SK-N-SH treated with all-trans-retinoic acid at 6 μM for 48 hours (cell line): ENCODE data around the gene RGS1.

Source experiments
- ARNTL ChIP-seq: fragments of 450-650 bp; formaldehyde crosslinking; IDR thresholded peaks from 2 replicates; pipeline ENCODE4 v1.5.0; 2020; ENCODE audit warnings: low read depth, mild to moderate bottlenecking, moderate library complexity, borderline replicate concordance
- CSDC2 ChIP-seq: fragments of 250-450 bp; sonication (Bioruptor Pico); IDR thresholded peaks from 2 replicates; pipeline ENCODE4 v1.5.0; 2020; ENCODE audit warnings: mild to moderate bottlenecking, moderate library complexity
- ISL1 ChIP-seq: fragments of 250-450 bp; sonication (Bioruptor Pico); IDR thresholded peaks from 2 replicates; pipeline ENCODE4 v2.1.2; 2022; ENCODE audit warnings: mild to moderate bottlenecking, moderate library complexity
- OSR1 ChIP-seq: fragments of 250-450 bp; sonication (Bioruptor Pico); IDR thresholded peaks from 2 replicates; pipeline ENCODE4 v1.8.0; 2022; ENCODE audit warnings: moderate library complexity, mild to moderate bottlenecking, inconsistent platforms
- RARB ChIP-seq: fragments of 250-450 bp; sonication (Bioruptor Pico); IDR thresholded peaks from 2 replicates; pipeline ENCODE4 v1.8.0; 2021; ENCODE audit warnings: mild to moderate bottlenecking, moderate library complexity
- SNAI2 ChIP-seq: fragments of 250-450 bp; sonication (Bioruptor Pico); IDR thresholded peaks from 2 replicates; pipeline ENCODE4 v1.5.0; 2020; ENCODE audit warnings: mild to moderate bottlenecking, moderate library complexity
- TCF4 ChIP-seq: fragments of 250-450 bp; sonication (Bioruptor Pico); IDR thresholded peaks from 2 replicates; pipeline ENCODE4 v1.8.0; 2021; ENCODE audit warnings: mild to moderate bottlenecking, moderate library complexity, borderline replicate concordance
- ZC3H10 ChIP-seq: fragments of 250-450 bp; sonication (Bioruptor Pico); IDR thresholded peaks from 2 replicates; pipeline ENCODE4 v1.5.1; 2021; ENCODE audit warnings: mild to moderate bottlenecking, moderate library complexity
- ZFP3 ChIP-seq: fragments of 250-450 bp; sonication (Bioruptor Pico); IDR thresholded peaks from 2 replicates; pipeline ENCODE4 v1.5.0; 2020; ENCODE audit warnings: mild to moderate bottlenecking, moderate library complexity
- ZFP30 ChIP-seq: fragments of 450-650 bp; formaldehyde crosslinking; IDR thresholded peaks from 2 replicates; pipeline ENCODE4 v1.5.0; 2022; ENCODE audit warnings: mild to moderate bottlenecking, moderate library complexity
- ZNF70 ChIP-seq: fragments of 450-650 bp; formaldehyde crosslinking; IDR thresholded peaks from 2 replicates; pipeline ENCODE4 v1.5.0; 2020; ENCODE audit warnings: mild to moderate bottlenecking, moderate library complexity
- ZNF8 ChIP-seq: fragments of 450-650 bp; formaldehyde crosslinking; IDR thresholded peaks from 2 replicates; pipeline ENCODE4 v1.5.0; 2020; ENCODE audit warnings: mild to moderate bottlenecking, moderate library complexity
- TF ChIP-seq, protein P1 (sequence below): fragments of 250-450 bp; sonication (Bioruptor Pico); IDR thresholded peaks from 2 replicates; pipeline ENCODE4 v1.8.0; 2020; ENCODE audit warnings: mild to moderate bottlenecking, moderate library complexity, borderline replicate concordance
- TF ChIP-seq, protein P2 (sequence below): fragments of 250-450 bp; sonication (Bioruptor Pico); IDR thresholded peaks from 2 replicates; pipeline ENCODE4 v1.5.0; 2020; ENCODE audit warnings: mild to moderate bottlenecking, moderate library complexity

GRCh38 chr1:192573499-192573898, 2.1 kb upstream of the RGS1 start:
- TF ChIP-seq ZFP3 (CRISPR knock-in tag) (no peak), TCF4 (no peak), OSR1 (CRISPR knock-in tag) (no peak), ZFP30 (no peak), ZC3H10 (CRISPR knock-in tag) (no peak), RARB (CRISPR knock-in tag) (no peak), ZNF8 (no peak), CSDC2 (no peak), ISL1 (CRISPR knock-in tag) (no peak), ZNF70 (CRISPR knock-in tag) (no peak), ARNTL (CRISPR knock-in tag) (no peak), SNAI2 (CRISPR knock-in tag) (no peak)
- TF ChIP-seq, protein P1, sequence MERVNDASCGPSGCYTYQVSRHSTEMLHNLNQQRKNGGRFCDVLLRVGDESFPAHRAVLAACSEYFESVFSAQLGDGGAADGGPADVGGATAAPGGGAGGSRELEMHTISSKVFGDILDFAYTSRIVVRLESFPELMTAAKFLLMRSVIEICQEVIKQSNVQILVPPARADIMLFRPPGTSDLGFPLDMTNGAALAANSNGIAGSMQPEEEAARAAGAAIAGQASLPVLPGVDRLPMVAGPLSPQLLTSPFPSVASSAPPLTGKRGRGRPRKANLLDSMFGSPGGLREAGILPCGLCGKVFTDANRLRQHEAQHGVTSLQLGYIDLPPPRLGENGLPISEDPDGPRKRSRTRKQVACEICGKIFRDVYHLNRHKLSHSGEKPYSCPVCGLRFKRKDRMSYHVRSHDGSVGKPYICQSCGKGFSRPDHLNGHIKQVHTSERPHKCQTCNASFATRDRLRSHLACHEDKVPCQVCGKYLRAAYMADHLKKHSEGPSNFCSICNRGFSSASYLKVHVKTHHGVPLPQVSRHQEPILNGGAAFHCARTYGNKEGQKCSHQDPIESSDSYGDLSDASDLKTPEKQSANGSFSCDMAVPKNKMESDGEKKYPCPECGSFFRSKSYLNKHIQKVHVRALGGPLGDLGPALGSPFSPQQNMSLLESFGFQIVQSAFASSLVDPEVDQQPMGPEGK (CRISPR knock-in tag), result no peak
- TF ChIP-seq, protein P2, sequence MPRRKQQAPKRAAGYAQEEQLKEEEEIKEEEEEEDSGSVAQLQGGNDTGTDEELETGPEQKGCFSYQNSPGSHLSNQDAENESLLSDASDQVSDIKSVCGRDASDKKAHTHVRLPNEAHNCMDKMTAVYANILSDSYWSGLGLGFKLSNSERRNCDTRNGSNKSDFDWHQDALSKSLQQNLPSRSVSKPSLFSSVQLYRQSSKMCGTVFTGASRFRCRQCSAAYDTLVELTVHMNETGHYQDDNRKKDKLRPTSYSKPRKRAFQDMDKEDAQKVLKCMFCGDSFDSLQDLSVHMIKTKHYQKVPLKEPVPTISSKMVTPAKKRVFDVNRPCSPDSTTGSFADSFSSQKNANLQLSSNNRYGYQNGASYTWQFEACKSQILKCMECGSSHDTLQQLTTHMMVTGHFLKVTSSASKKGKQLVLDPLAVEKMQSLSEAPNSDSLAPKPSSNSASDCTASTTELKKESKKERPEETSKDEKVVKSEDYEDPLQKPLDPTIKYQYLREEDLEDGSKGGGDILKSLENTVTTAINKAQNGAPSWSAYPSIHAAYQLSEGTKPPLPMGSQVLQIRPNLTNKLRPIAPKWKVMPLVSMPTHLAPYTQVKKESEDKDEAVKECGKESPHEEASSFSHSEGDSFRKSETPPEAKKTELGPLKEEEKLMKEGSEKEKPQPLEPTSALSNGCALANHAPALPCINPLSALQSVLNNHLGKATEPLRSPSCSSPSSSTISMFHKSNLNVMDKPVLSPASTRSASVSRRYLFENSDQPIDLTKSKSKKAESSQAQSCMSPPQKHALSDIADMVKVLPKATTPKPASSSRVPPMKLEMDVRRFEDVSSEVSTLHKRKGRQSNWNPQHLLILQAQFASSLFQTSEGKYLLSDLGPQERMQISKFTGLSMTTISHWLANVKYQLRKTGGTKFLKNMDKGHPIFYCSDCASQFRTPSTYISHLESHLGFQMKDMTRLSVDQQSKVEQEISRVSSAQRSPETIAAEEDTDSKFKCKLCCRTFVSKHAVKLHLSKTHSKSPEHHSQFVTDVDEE (CRISPR knock-in tag), result no peak
